Measurements from ENCODE around the gene ERCC6L2.

ERCC6L2 gene

DNA sequence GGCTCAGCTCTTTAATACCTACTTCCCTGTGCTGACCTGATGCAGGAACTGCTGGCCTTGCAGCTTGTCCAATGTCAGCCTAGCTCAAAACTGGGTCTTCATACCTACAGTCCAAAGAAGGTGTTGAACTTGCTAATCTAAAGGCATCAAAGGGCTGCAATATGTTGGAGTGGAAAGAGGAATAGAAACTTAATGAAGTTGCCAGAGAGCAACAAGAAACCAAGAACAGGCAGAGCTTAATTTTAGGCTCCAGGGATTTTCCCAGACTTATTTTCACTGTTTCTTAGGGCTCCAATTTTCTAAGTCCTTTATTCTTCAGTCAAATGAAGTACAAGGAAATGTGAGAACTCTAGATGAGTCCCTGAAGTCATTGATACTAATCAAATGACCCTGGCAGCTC, 17.6 kb upstream of the ERCC6L2 start:
- TF ChIP-seq EZH2 (IDR thresholded peaks at IDR 0.05; ENCODE audit: borderline replicate concordance, low read length), result no peak
- TF ChIP-seq, protein P1, sequence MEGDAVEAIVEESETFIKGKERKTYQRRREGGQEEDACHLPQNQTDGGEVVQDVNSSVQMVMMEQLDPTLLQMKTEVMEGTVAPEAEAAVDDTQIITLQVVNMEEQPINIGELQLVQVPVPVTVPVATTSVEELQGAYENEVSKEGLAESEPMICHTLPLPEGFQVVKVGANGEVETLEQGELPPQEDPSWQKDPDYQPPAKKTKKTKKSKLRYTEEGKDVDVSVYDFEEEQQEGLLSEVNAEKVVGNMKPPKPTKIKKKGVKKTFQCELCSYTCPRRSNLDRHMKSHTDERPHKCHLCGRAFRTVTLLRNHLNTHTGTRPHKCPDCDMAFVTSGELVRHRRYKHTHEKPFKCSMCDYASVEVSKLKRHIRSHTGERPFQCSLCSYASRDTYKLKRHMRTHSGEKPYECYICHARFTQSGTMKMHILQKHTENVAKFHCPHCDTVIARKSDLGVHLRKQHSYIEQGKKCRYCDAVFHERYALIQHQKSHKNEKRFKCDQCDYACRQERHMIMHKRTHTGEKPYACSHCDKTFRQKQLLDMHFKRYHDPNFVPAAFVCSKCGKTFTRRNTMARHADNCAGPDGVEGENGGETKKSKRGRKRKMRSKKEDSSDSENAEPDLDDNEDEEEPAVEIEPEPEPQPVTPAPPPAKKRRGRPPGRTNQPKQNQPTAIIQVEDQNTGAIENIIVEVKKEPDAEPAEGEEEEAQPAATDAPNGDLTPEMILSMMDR (IDR thresholded peaks at IDR 0.05; ENCODE audit: low read length), result no peak
- Histone ChIP-seq H3K27ac (ENCODE audit: low read depth, low read length, poor library complexity, severe bottlenecking) (no peak overlapping the region), H2AFZ (ENCODE audit: low read length) (no peak overlapping the region), H3K9ac (ENCODE audit: low read length) (no peak overlapping the region), H3F3A (ENCODE audit: insufficient read depth, low read length) (no peaks in the 10 kb centered on the region), H3K9me2 (ENCODE audit: low read depth, low read length) (no peaks in the 10 kb centered on the region), H3K79me2 (ENCODE audit: insufficient read depth, low read length) (no peaks in the 10 kb centered on the region), H3K4me2 (ENCODE audit: low read length) (no peak overlapping the region), H4K20me1 (ENCODE audit: insufficient read depth, low read length) (no peaks in the 10 kb centered on the region), H3K4me3 (ENCODE audit: low read depth, low read length, poor library complexity, severe bottlenecking) (no peak overlapping the region), H3K9me3 (ENCODE audit: low read length) (0 out of 2 replicates have a peak, but pooled peaks cover 8% of the 10 kb centered on the region), H3K36me3 (ENCODE audit: insufficient read depth, low read length) (no peaks in the 10 kb centered on the region), H3K27me3 (ENCODE audit: insufficient read depth, low read length) (no peaks in the 10 kb centered on the region), H3K4me1 (ENCODE audit: insufficient read depth, low read length, severe bottlenecking) (peaks cover 7% of the 10 kb centered on the region)

DNA sequence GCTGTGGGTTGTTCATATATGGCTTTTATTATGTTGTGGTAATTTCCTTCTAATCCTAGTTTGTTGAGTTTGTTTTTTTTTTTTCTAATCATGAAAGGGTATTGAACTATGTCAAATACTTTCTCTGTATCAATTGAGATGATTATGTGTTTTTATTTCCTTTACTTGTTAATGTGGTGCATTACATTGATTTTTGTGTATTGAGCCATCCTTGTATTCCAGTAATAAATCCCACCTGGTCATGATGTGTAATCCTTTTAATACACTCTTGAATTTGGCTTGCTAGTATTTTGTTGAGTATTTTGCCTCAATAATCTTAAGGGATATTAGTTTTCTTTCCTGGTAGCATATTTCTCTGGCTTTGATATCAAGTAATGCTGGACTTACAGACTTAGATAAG, 13.1 kb upstream of the ERCC6L2 start:
- Histone ChIP-seq H4K20me1 (ENCODE audit: insufficient read depth, low read length) (no peaks in the 10 kb centered on the region), H2AFZ (ENCODE audit: low read length) (no peak overlapping the region), H3K27me3 (ENCODE audit: insufficient read depth, low read length) (no peaks in the 10 kb centered on the region), H3K9ac (ENCODE audit: low read length) (no peak overlapping the region), H3K4me2 (ENCODE audit: low read length) (no peak overlapping the region), H3K4me1 (ENCODE audit: insufficient read depth, low read length, severe bottlenecking) (peaks cover 7% of the 10 kb centered on the region), H3F3A (ENCODE audit: insufficient read depth, low read length) (no peaks in the 10 kb centered on the region), H3K36me3 (ENCODE audit: insufficient read depth, low read length) (no peaks in the 10 kb centered on the region), H3K79me2 (ENCODE audit: insufficient read depth, low read length) (no peaks in the 10 kb centered on the region), H3K9me2 (ENCODE audit: low read depth, low read length) (no peaks in the 10 kb centered on the region), H3K27ac (ENCODE audit: low read depth, low read length, poor library complexity, severe bottlenecking) (no peak overlapping the region), H3K4me3 (ENCODE audit: low read depth, low read length, poor library complexity, severe bottlenecking) (no peak overlapping the region), H3K9me3 (ENCODE audit: low read length) (0 out of 2 replicates have a peak, but pooled peaks cover 8% of the 10 kb centered on the region)
- TF ChIP-seq EZH2 (IDR thresholded peaks at IDR 0.05; ENCODE audit: borderline replicate concordance, low read length), result no peak
- TF ChIP-seq, protein P1 (IDR thresholded peaks at IDR 0.05; ENCODE audit: low read length), result no peak

DNA sequence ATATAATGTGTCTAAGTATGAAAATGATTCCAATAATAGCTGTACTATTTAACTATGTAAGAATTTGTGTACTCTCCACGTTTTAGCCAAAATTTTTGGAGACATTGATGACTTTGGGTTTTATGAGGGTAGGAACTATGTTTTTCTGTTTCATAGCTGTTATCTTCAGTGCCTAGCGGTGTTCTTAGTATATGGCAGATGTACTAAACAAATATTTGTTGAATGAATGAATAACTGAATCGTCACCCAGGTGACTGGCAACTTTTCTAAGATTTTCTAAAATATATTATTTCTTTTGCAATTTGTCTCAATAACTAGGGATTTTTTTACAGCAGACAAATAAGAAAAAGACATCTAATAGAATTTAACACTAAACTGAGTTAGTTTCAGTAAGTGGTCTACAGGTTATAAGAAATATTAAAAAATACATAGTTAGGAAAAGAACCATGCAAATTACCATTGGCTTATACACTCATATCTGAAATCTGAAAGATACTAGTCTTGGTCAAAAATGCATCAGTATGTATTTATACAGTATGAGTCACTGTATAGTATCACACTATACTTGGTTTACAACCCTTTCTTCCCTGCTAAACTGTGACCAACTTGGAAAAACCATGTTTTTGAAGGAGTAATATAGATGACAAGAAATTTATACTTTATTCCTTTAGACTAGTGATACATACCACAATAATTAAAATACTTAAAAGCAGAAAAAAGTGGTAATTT, 10.5 kb upstream of the ERCC6L2 start:
- no peak overlapping the region for H2AFZ ChIP-seq (ENCODE audit: low read length)
- H3K9me2 ChIP-seq (ENCODE audit: low read depth, low read length), result no peaks in the 10 kb centered on the region
- H3K9ac ChIP-seq (ENCODE audit: low read length), result no peak overlapping the region
- H3K9me3 ChIP-seq (ENCODE audit: low read length), result 0 out of 2 replicates have a peak, but pooled peaks cover 8% of the 10 kb centered on the region
- no peaks in the 10 kb centered on the region for H3K4me1 ChIP-seq (ENCODE audit: insufficient read depth, low read length, severe bottlenecking)
- no peak for TF ChIP-seq EZH2 (IDR thresholded peaks at IDR 0.05; ENCODE audit: borderline replicate concordance, low read length)
- TF ChIP-seq, protein P1 (IDR thresholded peaks at IDR 0.05; ENCODE audit: low read length), result no peak
- H3K36me3 ChIP-seq (ENCODE audit: insufficient read depth, low read length), result no peaks in the 10 kb centered on the region
- H3K27me3 ChIP-seq (ENCODE audit: insufficient read depth, low read length), result no peaks in the 10 kb centered on the region
- H3K79me2 ChIP-seq (ENCODE audit: insufficient read depth, low read length), result no peaks in the 10 kb centered on the region
- no peak overlapping the region for H3K4me2 ChIP-seq (ENCODE audit: low read length)
- H3F3A ChIP-seq (ENCODE audit: insufficient read depth, low read length), result 0 out of 2 replicates have a peak, but pooled peaks cover 3% of the 10 kb centered on the region
- H3K4me3 ChIP-seq (ENCODE audit: low read depth, low read length, poor library complexity, severe bottlenecking), result no peak overlapping the region
- H3K27ac ChIP-seq (ENCODE audit: low read depth, low read length, poor library complexity, severe bottlenecking), result no peak overlapping the region
- no peaks in the 10 kb centered on the region for H4K20me1 ChIP-seq (ENCODE audit: insufficient read depth, low read length)

Measured in OCI-LY1 (cell line).